Stimulated activated naive CD4-positive, alpha-beta T cell (primary cell): Measurements from ENCODE around the gene SMIM45.

Source experiments
- DNase-seq, 6 experiments: peaks; one replicate each; lab custom pipeline; 2025; lab: John Stamatoyannopoulos, UW

Gene SMIM45

GRCh38 chr22:42001121-42001520, 49.2 kb downstream of the SMIM45 start:
- no peak for DNase-seq

GRCh38 chr22:42001706-42002105, 49.8 kb downstream of the SMIM45 start:
- DNase-seq = no peak

- no peak for DNase-seq
These were observed 56.0 kb downstream of the SMIM45 start for GRCh38 chr22:42007922-42008321.
